Neural cell (in vitro differentiated cells): ENCODE data around the gene GAPVD1. TPM values are rescaled to one million over a fixed set of nuclear protein-coding genes. Genes with fewer than 3 reads are reported as not detected.
"Not testable (repeated sequence)": the region's sequence is repeated elsewhere in the genome, so short reads cannot be mapped to it uniquely, and the experiment has no call there.

Experiments used
- H2AFZ ChIP-seq: fragments of 200-600, 300-800 bp; sonication (generic), shearing (Covaris generic); 2 replicates; pipeline ENCODE4 v1.6.0; 2014; ENCODE audit warnings: low read depth, mild to moderate bottlenecking, antibody characterized with exemption, low read length, moderate library complexity
- H3F3A ChIP-seq: fragments of 200-600 bp; shearing (Covaris generic); 2 replicates; pipeline ENCODE4 v1.6.1; 2016; ENCODE audit warnings: mild to moderate bottlenecking, moderate library complexity, mixed read lengths, antibody characterized with exemption, low read length; ENCODE audit not compliant: insufficient read depth, poor library complexity, severe bottlenecking
- H3K27ac ChIP-seq: fragments of 200-600, 300-800 bp; sonication (generic), shearing (Covaris generic); 2 replicates; pipeline ENCODE4 v1.5.1; 2014; ENCODE audit warnings: mild to moderate bottlenecking, low read length, moderate library complexity
- H3K27me3 ChIP-seq: fragments of 300-800, 200-600 bp; sonication (generic), shearing (Covaris generic); 2 replicates; pipeline ENCODE4 v1.6.0; 2014; ENCODE audit warnings: mild to moderate bottlenecking, low read depth, low read length, moderate library complexity; ENCODE audit not compliant: insufficient read depth
- H3K36me3 ChIP-seq: fragments of 300-800, 200-600 bp; sonication (generic), shearing (Covaris generic); 2 replicates; pipeline ENCODE4 v1.5.1; 2014; ENCODE audit warnings: mild to moderate bottlenecking, antibody characterized with exemption, low read length, moderate library complexity; ENCODE audit not compliant: insufficient read depth
- H3K4me2 ChIP-seq: fragments of 300-800, 200-600 bp; sonication (generic), shearing (Covaris generic); 2 replicates; pipeline ENCODE4 v1.6.0; 2014; ENCODE audit warnings: mild to moderate bottlenecking, low read length
- H3K4me3 ChIP-seq: fragments of 300-800, 200-600 bp; sonication (generic), shearing (Covaris generic); 2 replicates; pipeline ENCODE4 v1.5.1; 2014; ENCODE audit warnings: mild to moderate bottlenecking, low read length, moderate library complexity
- H3K79me2 ChIP-seq: fragments of 200-600 bp; shearing (Covaris generic); replicated peaks from 2 replicates; pipeline ENCODE4 v1.6.0; 2014; ENCODE audit warnings: mild to moderate bottlenecking, low read length, moderate library complexity; ENCODE audit not compliant: insufficient read depth
- H3K9ac ChIP-seq: fragments of 300-800, 200-600 bp; sonication (generic), shearing (Covaris generic); 2 replicates; pipeline ENCODE4 v1.6.1; 2016; ENCODE audit warnings: mild to moderate bottlenecking, low read length, mixed read lengths
- H3K9me2 ChIP-seq: fragments of 200-600 bp; shearing (Covaris generic); 2 replicates; pipeline ENCODE4 v1.6.1; 2016; ENCODE audit warnings: mild to moderate bottlenecking, low read length, mixed read lengths; ENCODE audit not compliant: insufficient read depth
- H3K9me3 ChIP-seq: fragments of 200-600, 300-800 bp; sonication (generic), shearing (Covaris generic); 2 replicates; pipeline ENCODE4 v1.6.1; 2016; ENCODE audit warnings: mild to moderate bottlenecking, mixed run types, low read length, moderate library complexity, mixed read lengths
- H4K20me1 ChIP-seq: fragments of 200-600 bp; shearing (Covaris generic); 2 replicates; pipeline ENCODE4 v1.6.1; 2016; ENCODE audit warnings: mild to moderate bottlenecking, mixed run types; ENCODE audit not compliant: insufficient read depth
- EP300 ChIP-seq: fragments of 450-650 bp; conservative IDR thresholded peaks from 2 replicates; pipeline ENCODE4 v1.6.1; 2014; ENCODE audit warnings: antibody characterized with exemption, mild to moderate bottlenecking, moderate library complexity; ENCODE audit not compliant: poor library complexity, severe bottlenecking
- EZH2 ChIP-seq: fragments of 200-600, 300-800 bp; shearing (Covaris generic), sonication (generic); IDR thresholded peaks from 2 replicates; pipeline ENCODE4 v1.6.1; 2014; ENCODE audit warnings: antibody characterized with exemption, low read length, borderline replicate concordance, mild to moderate bottlenecking; ENCODE audit not compliant: insufficient read depth, poor library complexity, severe bottlenecking
- MXI1 ChIP-seq: fragments of 450-650 bp; conservative IDR thresholded peaks from 2 replicates; pipeline ENCODE4 v1.6.1; 2014; ENCODE audit warnings: antibody characterized with exemption, mild to moderate bottlenecking; ENCODE audit not compliant: poor library complexity, severe bottlenecking
- POLR2AphosphoS5 ChIP-seq: IDR thresholded peaks from 2 replicates; pipeline ENCODE4 v1.6.1; 2012
- RAD21 ChIP-seq: fragments of 450-650 bp; conservative IDR thresholded peaks from 2 replicates; pipeline ENCODE4 v1.6.1; 2014; ENCODE audit warnings: antibody characterized with exemption, mild to moderate bottlenecking, moderate library complexity
- SMC3 ChIP-seq: fragments of 450-650 bp; conservative IDR thresholded peaks from 2 replicates; pipeline ENCODE4 v1.6.1; 2014; ENCODE audit warnings: antibody characterized with exemption, mild to moderate bottlenecking, moderate library complexity; ENCODE audit not compliant: poor library complexity
- TAF1 ChIP-seq: IDR thresholded peaks from 2 replicates; pipeline ENCODE4 v1.6.1; 2012; ENCODE audit warnings: low read depth
- polyA plus RNA-seq: library from polyadenylated mRNA; depleted of rRNA; stranded (reverse); fragments of >200 nt; gene quantifications from 2 replicates; pipeline ENCODE4 v1.2.3, GENCODE V29; 2014
- TF ChIP-seq, protein P1 (sequence below): fragments of 450-650 bp; IDR thresholded peaks from 2 replicates; pipeline ENCODE4 v1.5.1; 2014; ENCODE audit warnings: antibody characterized with exemption, mild to moderate bottlenecking, moderate library complexity; ENCODE audit not compliant: poor library complexity, severe bottlenecking
- TF ChIP-seq, protein P2 (sequence below): IDR thresholded peaks from 2 replicates; pipeline ENCODE4 v1.6.1; 2012; ENCODE audit warnings: borderline replicate concordance

GAPVD1 gene
- polyA plus RNA-seq, 1 donor from 2014 or later, result 49.2 TPM

DNA sequence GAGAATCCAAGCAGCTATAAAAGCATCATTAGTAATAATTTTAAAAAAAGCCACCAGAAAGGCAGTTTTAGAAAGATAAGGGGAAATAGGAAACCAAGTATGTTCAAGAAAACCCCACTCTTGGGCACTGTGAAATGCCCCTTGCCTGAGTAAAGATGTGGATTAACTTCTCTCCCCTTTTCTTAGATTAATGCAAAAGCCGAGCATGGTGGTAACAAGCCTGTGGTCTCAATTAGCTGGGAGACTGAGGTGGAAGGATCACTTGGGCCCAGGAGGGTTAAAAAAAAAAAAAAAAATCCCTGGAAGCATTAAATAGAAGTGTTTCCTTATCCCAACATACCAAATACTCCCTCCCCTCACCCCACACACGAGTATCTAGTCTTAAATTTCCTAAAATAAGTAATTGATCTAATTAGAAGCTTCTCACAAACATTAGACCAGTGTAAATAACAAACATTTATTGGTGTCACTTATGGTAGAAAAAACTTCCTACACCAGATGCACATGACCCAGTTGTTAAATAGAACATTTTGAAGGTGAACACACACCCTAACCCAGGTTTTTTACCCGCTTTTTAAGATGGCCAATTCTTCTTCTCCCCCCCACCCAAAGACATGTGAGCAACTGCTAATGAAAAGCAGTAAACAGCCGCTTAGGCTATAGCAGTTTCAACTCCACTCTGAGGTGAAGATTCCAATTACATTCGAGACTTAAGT, 25.7 kb upstream of the GAPVD1 start:
- Histone ChIP-seq H3F3A (no peaks in the 10 kb centered on the region), H3K9ac (no peak overlapping the region), H3K9me3 (no peaks in the 10 kb centered on the region), H3K79me2 (peaks cover 49% of the 10 kb centered on the region), H3K4me3 (peak overlapping the region; percentile 39), H3K4me2 (peak overlapping the region; percentile 10), H2AFZ (no peak overlapping the region), H4K20me1 (no peaks in the 10 kb centered on the region), H3K27ac (no peak overlapping the region), H3K9me2 (no peaks in the 10 kb centered on the region), H3K36me3 (peaks cover 22% of the 10 kb centered on the region), H3K27me3 (no peaks in the 10 kb centered on the region)
- TF ChIP-seq SMC3 (no peak), POLR2AphosphoS5 (no peak), EZH2 (no peak), MXI1 (no peak), EP300 (no peak), TAF1 (no peak), RAD21 (no peak)
- TF ChIP-seq, protein P1, sequence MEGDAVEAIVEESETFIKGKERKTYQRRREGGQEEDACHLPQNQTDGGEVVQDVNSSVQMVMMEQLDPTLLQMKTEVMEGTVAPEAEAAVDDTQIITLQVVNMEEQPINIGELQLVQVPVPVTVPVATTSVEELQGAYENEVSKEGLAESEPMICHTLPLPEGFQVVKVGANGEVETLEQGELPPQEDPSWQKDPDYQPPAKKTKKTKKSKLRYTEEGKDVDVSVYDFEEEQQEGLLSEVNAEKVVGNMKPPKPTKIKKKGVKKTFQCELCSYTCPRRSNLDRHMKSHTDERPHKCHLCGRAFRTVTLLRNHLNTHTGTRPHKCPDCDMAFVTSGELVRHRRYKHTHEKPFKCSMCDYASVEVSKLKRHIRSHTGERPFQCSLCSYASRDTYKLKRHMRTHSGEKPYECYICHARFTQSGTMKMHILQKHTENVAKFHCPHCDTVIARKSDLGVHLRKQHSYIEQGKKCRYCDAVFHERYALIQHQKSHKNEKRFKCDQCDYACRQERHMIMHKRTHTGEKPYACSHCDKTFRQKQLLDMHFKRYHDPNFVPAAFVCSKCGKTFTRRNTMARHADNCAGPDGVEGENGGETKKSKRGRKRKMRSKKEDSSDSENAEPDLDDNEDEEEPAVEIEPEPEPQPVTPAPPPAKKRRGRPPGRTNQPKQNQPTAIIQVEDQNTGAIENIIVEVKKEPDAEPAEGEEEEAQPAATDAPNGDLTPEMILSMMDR, result no peak
- TF ChIP-seq, protein P2, sequence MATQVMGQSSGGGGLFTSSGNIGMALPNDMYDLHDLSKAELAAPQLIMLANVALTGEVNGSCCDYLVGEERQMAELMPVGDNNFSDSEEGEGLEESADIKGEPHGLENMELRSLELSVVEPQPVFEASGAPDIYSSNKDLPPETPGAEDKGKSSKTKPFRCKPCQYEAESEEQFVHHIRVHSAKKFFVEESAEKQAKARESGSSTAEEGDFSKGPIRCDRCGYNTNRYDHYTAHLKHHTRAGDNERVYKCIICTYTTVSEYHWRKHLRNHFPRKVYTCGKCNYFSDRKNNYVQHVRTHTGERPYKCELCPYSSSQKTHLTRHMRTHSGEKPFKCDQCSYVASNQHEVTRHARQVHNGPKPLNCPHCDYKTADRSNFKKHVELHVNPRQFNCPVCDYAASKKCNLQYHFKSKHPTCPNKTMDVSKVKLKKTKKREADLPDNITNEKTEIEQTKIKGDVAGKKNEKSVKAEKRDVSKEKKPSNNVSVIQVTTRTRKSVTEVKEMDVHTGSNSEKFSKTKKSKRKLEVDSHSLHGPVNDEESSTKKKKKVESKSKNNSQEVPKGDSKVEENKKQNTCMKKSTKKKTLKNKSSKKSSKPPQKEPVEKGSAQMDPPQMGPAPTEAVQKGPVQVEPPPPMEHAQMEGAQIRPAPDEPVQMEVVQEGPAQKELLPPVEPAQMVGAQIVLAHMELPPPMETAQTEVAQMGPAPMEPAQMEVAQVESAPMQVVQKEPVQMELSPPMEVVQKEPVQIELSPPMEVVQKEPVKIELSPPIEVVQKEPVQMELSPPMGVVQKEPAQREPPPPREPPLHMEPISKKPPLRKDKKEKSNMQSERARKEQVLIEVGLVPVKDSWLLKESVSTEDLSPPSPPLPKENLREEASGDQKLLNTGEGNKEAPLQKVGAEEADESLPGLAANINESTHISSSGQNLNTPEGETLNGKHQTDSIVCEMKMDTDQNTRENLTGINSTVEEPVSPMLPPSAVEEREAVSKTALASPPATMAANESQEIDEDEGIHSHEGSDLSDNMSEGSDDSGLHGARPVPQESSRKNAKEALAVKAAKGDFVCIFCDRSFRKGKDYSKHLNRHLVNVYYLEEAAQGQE, result no peak

DNA sequence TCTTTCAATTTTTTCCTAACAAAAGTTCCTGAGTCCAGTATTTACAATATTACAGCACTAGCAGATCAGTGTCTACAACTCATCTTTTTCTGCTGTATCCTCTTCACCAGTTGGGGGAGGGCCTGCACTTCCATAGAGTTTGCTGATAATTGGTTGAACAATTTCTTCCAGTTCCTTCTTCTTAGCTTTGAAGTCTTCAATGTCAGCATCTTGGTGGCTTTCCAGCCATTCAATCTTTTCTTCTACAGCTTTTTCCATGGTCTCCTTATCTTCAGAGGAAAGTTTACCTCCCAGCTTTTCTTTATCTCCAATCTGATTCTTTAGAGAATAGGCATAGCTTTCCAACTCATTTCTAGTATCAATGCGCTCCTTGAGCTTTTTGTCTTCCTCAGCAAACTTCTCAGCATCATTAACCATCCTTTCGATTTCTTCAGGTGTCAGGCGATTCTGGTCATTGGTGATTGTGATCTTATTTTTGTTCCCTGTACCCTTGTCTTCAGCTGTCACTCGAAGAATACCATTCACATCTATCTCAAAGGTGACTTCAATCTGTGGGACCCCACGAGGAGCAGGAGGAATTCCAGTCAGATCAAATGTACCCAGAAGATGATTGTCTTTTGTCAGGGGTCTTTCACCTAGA, 25.0 kb upstream of the GAPVD1 start:
- H3K9ac ChIP-seq, result not testable (repeated sequence)

More for the DNA sequence above, 25.0 kb upstream of the GAPVD1 start:
- not testable (repeated sequence) for H3K27me3 ChIP-seq, H3K27ac ChIP-seq, H3F3A ChIP-seq, H4K20me1 ChIP-seq, H3K4me2 ChIP-seq, H3K9me3 ChIP-seq, H2AFZ ChIP-seq, H3K9me2 ChIP-seq
- peak overlapping the region; percentile 90 for H3K4me3 ChIP-seq
- peaks cover 50% of the 10 kb centered on the region for H3K79me2 ChIP-seq
- H3K36me3 ChIP-seq, result peaks cover 22% of the 10 kb centered on the region
